ES-I3 (cell line): ENCODE results near the gene CHMP2B.
"Not testable (repeated sequence)": the region's sequence is repeated elsewhere in the genome, so short reads cannot be mapped to it uniquely, and the experiment has no call there.

Source experiments
- H3K36me3 ChIP-seq: 2 replicates; pipeline ENCODE4 v1.6.1; 2013; ENCODE audit warnings: mild to moderate bottlenecking, low read length, control low read depth, moderate library complexity; ENCODE audit not compliant: insufficient read depth
- H3K4me1 ChIP-seq: 2 replicates; pipeline ENCODE4 v1.6.1; 2013; ENCODE audit warnings: mild to moderate bottlenecking, control low read depth, low read length; ENCODE audit not compliant: insufficient read depth
- H3K9ac ChIP-seq: 2 replicates; pipeline ENCODE4 v1.6.1; 2013; ENCODE audit warnings: low read depth, mild to moderate bottlenecking, low read length, moderate library complexity
- H3K9me3 ChIP-seq: 2 replicates; pipeline ENCODE4 v1.6.1; 2013; ENCODE audit warnings: mild to moderate bottlenecking, low read length, moderate library complexity; ENCODE audit not compliant: control insufficient read depth, insufficient read depth

CHMP2B gene

GRCh38 chr3:87248831-87249230, 21.7 kb downstream of the CHMP2B start:
- Histone ChIP-seq H3K36me3 (no peaks in the 10 kb centered on the region), H3K9me3 (no peaks in the 10 kb centered on the region), H3K4me1 (no peaks in the 10 kb centered on the region), H3K9ac (no peak overlapping the region)

GRCh38 chr3:87250009-87250408, 22.9 kb downstream of the CHMP2B start:
- Histone ChIP-seq H3K9me3 (no peaks in the 10 kb centered on the region), H3K9ac (no peak overlapping the region), H3K4me1 (no peaks in the 10 kb centered on the region), H3K36me3 (no peaks in the 10 kb centered on the region)

GRCh38 chr3:87260270-87260669, 33.2 kb downstream of the CHMP2B start:
- no peaks in the 10 kb centered on the region for H3K4me1 ChIP-seq
- H3K36me3 ChIP-seq: no peaks in the 10 kb centered on the region
- H3K9ac ChIP-seq: no peak overlapping the region
- no peaks in the 10 kb centered on the region for H3K9me3 ChIP-seq

- no peak overlapping the region for H3K9ac ChIP-seq
- H3K4me1 ChIP-seq: no peaks in the 10 kb centered on the region
- H3K36me3 ChIP-seq: no peaks in the 10 kb centered on the region
- no peaks in the 10 kb centered on the region for H3K9me3 ChIP-seq
Observed at GRCh38 chr3:87261925-87262324, 34.8 kb downstream of the CHMP2B start.

GRCh38 chr3:87267953-87268645, 41.0 kb downstream of the CHMP2B start:
- Histone ChIP-seq H3K9ac (no peak overlapping the region), H3K36me3 (no peaks in the 10 kb centered on the region), H3K4me1 (no peaks in the 10 kb centered on the region), H3K9me3 (no peaks in the 10 kb centered on the region)

- H3K9ac ChIP-seq: no peak overlapping the region
- no peaks in the 10 kb centered on the region for H3K36me3 ChIP-seq
- H3K4me1 ChIP-seq: no peaks in the 10 kb centered on the region
- no peaks in the 10 kb centered on the region for H3K9me3 ChIP-seq
Observed at GRCh38 chr3:87268646-87269211, 41.6 kb downstream of the CHMP2B start.

- Histone ChIP-seq H3K9me3 (no peaks in the 10 kb centered on the region), H3K9ac (no peak overlapping the region), H3K4me1 (no peaks in the 10 kb centered on the region), H3K36me3 (no peaks in the 10 kb centered on the region)
Observed at GRCh38 chr3:87269723-87270122, 42.6 kb downstream of the CHMP2B start.

- H3K36me3 ChIP-seq: no peaks in the 10 kb centered on the region
- no peak overlapping the region for H3K9ac ChIP-seq
- no peaks in the 10 kb centered on the region for H3K9me3 ChIP-seq
- H3K4me1 ChIP-seq: no peaks in the 10 kb centered on the region
Observed at GRCh38 chr3:87270908-87271700, 44.0 kb downstream of the CHMP2B start.

- Histone ChIP-seq H3K9me3 (no peaks in the 10 kb centered on the region), H3K36me3 (no peaks in the 10 kb centered on the region), H3K4me1 (no peaks in the 10 kb centered on the region), H3K9ac (no peak overlapping the region)
Observed at GRCh38 chr3:87272718-87273341, 45.7 kb downstream of the CHMP2B start.

GRCh38 chr3:87276484-87276883, 49.4 kb downstream of the CHMP2B start, which contains the start of gene POU1F1:
Gene POU1F1 (minus strand): TSS chr3:87276584. CDS start chr3:87276462, 122 bp downstream.
- no peak within 1 kb of the TSS for H3K9ac ChIP-seq
- no peaks in the 10 kb centered on the region for H3K4me1 ChIP-seq
- no peaks in the 10 kb centered on the region for H3K9me3 ChIP-seq
- H3K36me3 ChIP-seq: no peaks in the 10 kb centered on the region

- Histone ChIP-seq H3K9me3 (no peaks in the 10 kb centered on the region), H3K4me1 (no peaks in the 10 kb centered on the region), H3K9ac (no peak overlapping the region), H3K36me3 (no peaks in the 10 kb centered on the region)
Observed at GRCh38 chr3:87287011-87287410, 59.9 kb downstream of the CHMP2B start.

GRCh38 chr3:87288446-87288845, 61.3 kb downstream of the CHMP2B start:
- Histone ChIP-seq H3K9ac (no peak overlapping the region), H3K4me1 (no peaks in the 10 kb centered on the region), H3K9me3 (no peaks in the 10 kb centered on the region), H3K36me3 (no peaks in the 10 kb centered on the region)

- Histone ChIP-seq H3K9ac (no peak overlapping the region), H3K4me1 (no peaks in the 10 kb centered on the region), H3K36me3 (no peaks in the 10 kb centered on the region), H3K9me3 (no peaks in the 10 kb centered on the region)
Observed at GRCh38 chr3:87298111-87298718, 71.1 kb downstream of the CHMP2B start.

GRCh38 chr3:87305031-87305430, 77.9 kb downstream of the CHMP2B start:
- H3K36me3 ChIP-seq, H3K9ac ChIP-seq, H3K4me1 ChIP-seq, H3K9me3 ChIP-seq: not testable (repeated sequence)
